ENCODE data around the gene DENND1A. TPM values are rescaled to one million over a fixed set of nuclear protein-coding genes. Genes with fewer than 3 reads are reported as not detected.

DENND1A gene
- total and polyA plus RNA-seq, 2 of the 13 experiments (the other 11 are each of a cell fraction or from before 2014, with no cell fraction given), result 14.8 to 30.1 TPM

- TF ChIP-seq ZNF607 (CRISPR knock-in tag; IDR thresholded peaks at IDR 0.05; ENCODE audit: borderline replicate concordance) (no peak), GFI1 (CRISPR knock-in tag; IDR thresholded peaks at IDR 0.05; ENCODE audit: borderline replicate concordance) (no peak), CSRNP1 (CRISPR knock-in tag; IDR thresholded peaks at IDR 0.05) (no peak), ZNF160 (CRISPR knock-in tag; IDR thresholded peaks at IDR 0.05) (no peak), ZFP91 (CRISPR knock-in tag; IDR thresholded peaks at IDR 0.05; ENCODE audit: borderline replicate concordance) (no peak), ZNF230 (CRISPR knock-in tag; IDR thresholded peaks at IDR 0.05) (no peak), CTCF (CRISPR knock-in tag; IDR thresholded peaks at IDR 0.05) (peak; percentile 55), ZNF251 (CRISPR knock-in tag; IDR thresholded peaks at IDR 0.05) (no peak), EED (CRISPR knock-in tag; IDR thresholded peaks at IDR 0.05) (no peak), ZNF138 (CRISPR knock-in tag; IDR thresholded peaks at IDR 0.05; ENCODE audit: low read depth) (no peak), ZNF746 (CRISPR knock-in tag; IDR thresholded peaks at IDR 0.05) (no peak)
Measured at GRCh38 chr9:123370526-123371227, 559.2 kb downstream of the DENND1A start (continued).
